ENCODE data around the gene NFIB. TPM values are rescaled to one million over a fixed set of nuclear protein-coding genes. Genes with fewer than 3 reads are reported as not detected.

The NFIB gene
- total RNA-seq, 4 donors from 2014 or later = 85.3 to 173 (median 115) TPM

DNA sequence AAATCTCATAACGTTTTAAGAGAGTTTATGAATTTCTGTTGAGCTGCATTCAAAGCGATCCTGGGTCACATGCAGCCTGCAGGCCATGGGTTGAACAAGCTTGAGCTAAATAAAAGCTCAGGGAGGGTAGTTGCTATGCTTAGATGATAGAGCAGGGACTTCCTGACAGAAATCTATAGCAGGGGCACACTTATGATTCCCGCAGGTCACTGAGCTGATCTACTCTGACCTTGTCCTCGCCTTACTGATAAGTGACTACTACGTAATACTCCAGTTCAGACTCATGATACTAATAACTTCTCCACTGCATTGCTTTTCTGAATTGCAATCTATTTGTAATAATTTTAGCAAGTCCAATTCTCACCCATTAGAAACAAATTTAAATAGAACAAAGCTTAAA lies 90.9 kb downstream of the NFIB start:
- Histone ChIP-seq H3K9me3 (no peaks in the 10 kb centered on the region), H3K27ac (no peak overlapping the region), H3K4me3 (no peak overlapping the region), H3K36me3 (no peaks in the 10 kb centered on the region), H3K27me3 (no peaks in the 10 kb centered on the region), H3K4me1 (peaks cover 0 to 3% of the 10 kb centered on the region in 2 donors)
- no peak for DNase-seq
- intact Hi-C loops (cut with DNase I; ENCODE audit: low total_unique reads) = no loop called here
- no peak for TF ChIP-seq POLR2A (IDR thresholded peaks at IDR 0.05)
- no peak for TF ChIP-seq CTCF (IDR thresholded peaks at IDR 0.05)

GRCh38 chr9:14222149-14222835 lies 91.6 kb downstream of the NFIB start:
- H3K27me3 ChIP-seq = no peaks in the 10 kb centered on the region

DNA sequence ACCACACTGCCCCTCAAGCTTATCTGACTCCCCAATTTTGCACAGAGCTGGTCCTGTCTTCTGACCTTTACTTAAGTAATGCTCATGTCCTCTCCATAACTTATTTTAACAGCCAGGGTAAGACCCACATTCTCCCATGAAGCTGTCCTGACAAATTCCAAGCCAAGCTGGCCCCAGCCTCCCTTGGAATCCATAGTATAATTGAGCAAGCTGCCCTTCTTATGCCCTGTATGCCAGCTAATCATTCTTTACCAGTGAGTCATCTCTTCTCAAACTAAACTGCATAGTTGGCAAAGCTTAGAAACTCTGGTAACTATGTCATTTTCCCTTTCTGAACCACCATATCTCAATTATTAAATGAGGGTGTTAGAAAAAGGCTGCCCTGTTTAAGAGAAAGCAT lies 92.4 kb downstream of the NFIB start:
- peak overlapping the region in 1 of 2 donors; percentile 67 for H3K27ac ChIP-seq
- H3K36me3 ChIP-seq = no peaks in the 10 kb centered on the region
- no peaks in the 10 kb centered on the region for H3K27me3 ChIP-seq
- intact Hi-C loops (cut with DNase I; ENCODE audit: low total_unique reads) = no loop called here
- no peaks in the 10 kb centered on the region for H3K9me3 ChIP-seq
- peaks cover 0 to 3% of the 10 kb centered on the region in 2 donors for H3K4me1 ChIP-seq
- no peak overlapping the region for H3K4me3 ChIP-seq
- no peak for DNase-seq
- TF ChIP-seq CTCF (IDR thresholded peaks at IDR 0.05) = no peak
- TF ChIP-seq POLR2A (IDR thresholded peaks at IDR 0.05) = no peak

More at GRCh38 chr9:14222149-14222835, 91.6 kb downstream of the NFIB start:
- Histone ChIP-seq H3K27ac (peak overlapping the region in 1 of 2 donors; percentile 67), H3K9me3 (no peaks in the 10 kb centered on the region), H3K4me1 (peaks cover 0 to 3% of the 10 kb centered on the region in 2 donors), H3K36me3 (no peaks in the 10 kb centered on the region), H3K4me3 (no peak overlapping the region)
- DNase-seq = no peak
- intact Hi-C loops (cut with DNase I; ENCODE audit: low total_unique reads) = no loop called here
- TF ChIP-seq CTCF (IDR thresholded peaks at IDR 0.05) (no peak), POLR2A (IDR thresholded peaks at IDR 0.05) (no peak)

DNA sequence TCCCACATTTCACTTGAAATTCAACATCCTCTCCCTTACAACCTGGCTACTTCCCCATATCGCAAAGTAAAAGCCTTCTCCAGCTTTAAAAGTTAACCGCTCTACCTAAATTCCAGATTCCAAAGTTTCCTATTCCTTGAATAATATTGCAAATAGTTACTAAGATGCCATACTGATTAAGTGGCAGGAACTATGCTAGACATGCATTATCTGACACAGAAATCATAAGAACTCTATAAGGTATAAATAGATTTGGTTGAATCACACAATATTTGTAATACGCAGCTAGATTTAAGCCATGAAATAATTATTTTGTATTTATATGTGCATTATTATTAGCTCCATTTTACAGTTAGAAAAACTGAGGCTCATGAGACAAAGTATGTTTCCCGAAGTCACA lies 92.8 kb downstream of the NFIB start:
- Histone ChIP-seq H3K36me3 (no peaks in the 10 kb centered on the region), H3K9me3 (no peaks in the 10 kb centered on the region), H3K27ac (peak overlapping the region in 1 of 2 donors; percentile 67), H3K27me3 (no peaks in the 10 kb centered on the region), H3K4me3 (no peak overlapping the region), H3K4me1 (peaks cover 0 to 3% of the 10 kb centered on the region in 2 donors)
- TF ChIP-seq CTCF (IDR thresholded peaks at IDR 0.05) = no peak
- no peak for TF ChIP-seq POLR2A (IDR thresholded peaks at IDR 0.05)
- intact Hi-C loops (cut with DNase I; ENCODE audit: low total_unique reads) = no loop called here
- no peak for DNase-seq

DNA sequence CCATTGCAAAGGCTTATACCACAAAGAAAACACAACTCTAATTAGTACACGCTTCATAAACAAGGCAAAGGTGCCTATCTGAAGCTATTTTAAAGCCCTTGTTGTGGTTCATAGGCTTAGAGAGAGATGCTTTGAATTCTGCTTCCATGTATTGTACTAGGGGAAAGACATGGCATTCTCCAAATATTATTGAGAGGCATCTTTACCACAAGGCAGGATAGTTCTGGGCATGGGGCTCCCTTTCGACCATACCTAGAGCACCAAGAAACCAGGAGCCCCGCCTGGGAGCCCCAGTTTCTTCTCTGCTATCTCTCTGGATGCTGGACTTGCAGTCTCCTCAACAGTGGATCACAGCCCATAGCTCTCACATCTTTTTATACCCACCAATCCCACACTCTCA lies 93.7 kb downstream of the NFIB start:
- Histone ChIP-seq H3K36me3 (no peaks in the 10 kb centered on the region), H3K4me3 (no peak overlapping the region), H3K27ac (peak overlapping the region; percentile 56 to 67), H3K9me3 (no peaks in the 10 kb centered on the region), H3K27me3 (no peaks in the 10 kb centered on the region), H3K4me1 (peaks cover 0 to 3% of the 10 kb centered on the region in 2 donors)
- intact Hi-C loops (cut with DNase I; ENCODE audit: low total_unique reads) = no loop called here
- DNase-seq = no peak
- TF ChIP-seq POLR2A (IDR thresholded peaks at IDR 0.05) (no peak), CTCF (IDR thresholded peaks at IDR 0.05) (no peak)

Data from uterus (tissue), 4 donors.